GM23248 (cell line): ENCODE data around the gene DGKI.

ENCODE experiments used
- EZH2 ChIP-seq: fragments of 200-600 bp; sonication (generic); IDR thresholded peaks from 2 replicates; pipeline ENCODE4 v1.6.1; 2018; ENCODE audit warnings: antibody characterized with exemption, mild to moderate bottlenecking; ENCODE audit not compliant: insufficient read depth, poor library complexity, severe bottlenecking
- EZH2phosphoT487 ChIP-seq: fragments of 200-600 bp; sonication (generic); IDR thresholded peaks from 2 replicates; pipeline ENCODE4 v1.6.1; 2018; ENCODE audit warnings: antibody characterized with exemption, moderate library complexity, mild to moderate bottlenecking, low read depth; ENCODE audit not compliant: insufficient read depth

- TF ChIP-seq EZH2 = no peak
- TF ChIP-seq EZH2phosphoT487 = no peak
These were observed 152.4 kb downstream of the DGKI start for GRCh38 chr7:137694405-137694804.
